Measurements from ENCODE around the gene ZNF438.

GRCh38 chr10:30992681-30993080 lies 39.0 kb downstream of the ZNF438 start:
- TF ChIP-seq KDM1A (CRISPR knock-in tag; IDR thresholded peaks at IDR 0.05): no peak
- no peak for TF ChIP-seq NR1H2 (CRISPR knock-in tag; IDR thresholded peaks at IDR 0.05; ENCODE audit: borderline replicate concordance, low read depth)
- TF ChIP-seq CREB1 (IDR thresholded peaks at IDR 0.05): no peak
- no peak for TF ChIP-seq CREB1 (CRISPR knock-in tag; IDR thresholded peaks at IDR 0.05)
- no peak for TF ChIP-seq ZNF337 (CRISPR knock-in tag; IDR thresholded peaks at IDR 0.05; ENCODE audit: borderline replicate concordance, low read depth)

Measured in HepG2 (cell line).